Ishikawa (cell line): ENCODE measurements around the gene FURIN.

Experiments
- CEBPB ChIP-seq: IDR thresholded peaks from 2 replicates; pipeline ENCODE4 v1.6.1; 2012
- CREB1 ChIP-seq: IDR thresholded peaks from 2 replicates; pipeline ENCODE4 v1.6.1; 2012; ENCODE audit warnings: low read depth
- EGR1 ChIP-seq: IDR thresholded peaks from 2 replicates; pipeline ENCODE4 v1.6.1; 2012
- EP300 ChIP-seq: IDR thresholded peaks from 2 replicates; pipeline ENCODE4 v1.6.1; 2012; ENCODE audit warnings: borderline replicate concordance
- FOXM1 ChIP-seq: IDR thresholded peaks from 2 replicates; pipeline ENCODE4 v1.6.1; 2012; ENCODE audit warnings: low read depth, borderline replicate concordance
- NFIC ChIP-seq: IDR thresholded peaks from 2 replicates; pipeline ENCODE4 v1.6.1; 2012
- RAD21 ChIP-seq: IDR thresholded peaks from 2 replicates; pipeline ENCODE4 v1.6.1; 2012; ENCODE audit warnings: low read depth
- TAF1 ChIP-seq: IDR thresholded peaks from 2 replicates; pipeline ENCODE4 v1.6.1; 2012; ENCODE audit warnings: low read depth, mild to moderate bottlenecking
- TCF12 ChIP-seq: IDR thresholded peaks from 2 replicates; pipeline ENCODE4 v1.6.1; 2012; ENCODE audit warnings: low read depth
- TEAD4 ChIP-seq: IDR thresholded peaks from 2 replicates; pipeline ENCODE4 v1.6.1; 2012
- YY1 ChIP-seq: IDR thresholded peaks from 2 replicates; pipeline ENCODE4 v1.6.1; 2012; ENCODE audit warnings: low read depth
- ZBTB7A ChIP-seq: IDR thresholded peaks from 2 replicates; pipeline ENCODE4 v1.6.1; 2012; ENCODE audit warnings: low read depth
- TF ChIP-seq, protein P1 (sequence below): IDR thresholded peaks from 2 replicates; pipeline ENCODE4 v1.6.1; 2012
- TF ChIP-seq, protein P2 (sequence below): IDR thresholded peaks from 2 replicates; pipeline ENCODE4 v1.6.1; 2012; ENCODE audit warnings: low read depth, mild to moderate bottlenecking
- TF ChIP-seq, protein P3 (sequence below): IDR thresholded peaks from 2 replicates; pipeline ENCODE4 v1.6.1; 2012

The FURIN gene

DNA sequence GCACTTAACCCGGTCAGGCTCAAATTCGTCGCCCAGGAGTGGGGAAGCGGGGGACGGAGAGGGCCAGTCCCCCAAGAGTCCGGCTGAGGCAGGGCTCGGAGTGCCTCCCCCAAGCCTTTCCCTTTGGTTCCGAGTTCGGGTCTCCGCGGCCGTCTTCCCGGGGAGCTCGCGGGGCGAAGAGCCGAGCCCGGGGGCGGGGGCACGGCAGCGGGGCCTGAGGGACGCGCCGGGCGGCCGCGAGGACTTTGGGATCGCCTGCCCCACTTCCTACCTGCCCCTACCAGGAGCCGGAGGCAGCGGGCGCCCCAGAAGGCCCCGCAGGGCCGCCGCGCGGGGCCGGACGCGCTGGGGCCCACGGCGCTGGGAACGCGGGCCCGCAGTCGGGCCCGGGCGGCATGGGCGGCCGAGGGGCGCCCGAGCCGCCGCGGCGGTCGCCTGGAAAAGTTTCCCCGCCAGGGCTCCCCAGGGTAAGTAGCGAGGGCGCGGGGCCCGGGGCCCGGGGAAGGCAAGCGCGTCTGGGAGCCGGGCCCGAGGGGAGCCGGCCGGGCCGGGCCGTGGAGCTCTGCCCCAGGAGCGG is 2.8 kb downstream of the FURIN start:
- TF ChIP-seq TEAD4 (no peak), TAF1 (peak; percentile 18; the same call in 1 of the 2 replicates)
- TF ChIP-seq, protein P1, sequence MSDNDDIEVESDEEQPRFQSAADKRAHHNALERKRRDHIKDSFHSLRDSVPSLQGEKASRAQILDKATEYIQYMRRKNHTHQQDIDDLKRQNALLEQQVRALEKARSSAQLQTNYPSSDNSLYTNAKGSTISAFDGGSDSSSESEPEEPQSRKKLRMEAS: no peak
- TF ChIP-seq, protein P2, sequence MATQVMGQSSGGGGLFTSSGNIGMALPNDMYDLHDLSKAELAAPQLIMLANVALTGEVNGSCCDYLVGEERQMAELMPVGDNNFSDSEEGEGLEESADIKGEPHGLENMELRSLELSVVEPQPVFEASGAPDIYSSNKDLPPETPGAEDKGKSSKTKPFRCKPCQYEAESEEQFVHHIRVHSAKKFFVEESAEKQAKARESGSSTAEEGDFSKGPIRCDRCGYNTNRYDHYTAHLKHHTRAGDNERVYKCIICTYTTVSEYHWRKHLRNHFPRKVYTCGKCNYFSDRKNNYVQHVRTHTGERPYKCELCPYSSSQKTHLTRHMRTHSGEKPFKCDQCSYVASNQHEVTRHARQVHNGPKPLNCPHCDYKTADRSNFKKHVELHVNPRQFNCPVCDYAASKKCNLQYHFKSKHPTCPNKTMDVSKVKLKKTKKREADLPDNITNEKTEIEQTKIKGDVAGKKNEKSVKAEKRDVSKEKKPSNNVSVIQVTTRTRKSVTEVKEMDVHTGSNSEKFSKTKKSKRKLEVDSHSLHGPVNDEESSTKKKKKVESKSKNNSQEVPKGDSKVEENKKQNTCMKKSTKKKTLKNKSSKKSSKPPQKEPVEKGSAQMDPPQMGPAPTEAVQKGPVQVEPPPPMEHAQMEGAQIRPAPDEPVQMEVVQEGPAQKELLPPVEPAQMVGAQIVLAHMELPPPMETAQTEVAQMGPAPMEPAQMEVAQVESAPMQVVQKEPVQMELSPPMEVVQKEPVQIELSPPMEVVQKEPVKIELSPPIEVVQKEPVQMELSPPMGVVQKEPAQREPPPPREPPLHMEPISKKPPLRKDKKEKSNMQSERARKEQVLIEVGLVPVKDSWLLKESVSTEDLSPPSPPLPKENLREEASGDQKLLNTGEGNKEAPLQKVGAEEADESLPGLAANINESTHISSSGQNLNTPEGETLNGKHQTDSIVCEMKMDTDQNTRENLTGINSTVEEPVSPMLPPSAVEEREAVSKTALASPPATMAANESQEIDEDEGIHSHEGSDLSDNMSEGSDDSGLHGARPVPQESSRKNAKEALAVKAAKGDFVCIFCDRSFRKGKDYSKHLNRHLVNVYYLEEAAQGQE: no peak

DNA sequence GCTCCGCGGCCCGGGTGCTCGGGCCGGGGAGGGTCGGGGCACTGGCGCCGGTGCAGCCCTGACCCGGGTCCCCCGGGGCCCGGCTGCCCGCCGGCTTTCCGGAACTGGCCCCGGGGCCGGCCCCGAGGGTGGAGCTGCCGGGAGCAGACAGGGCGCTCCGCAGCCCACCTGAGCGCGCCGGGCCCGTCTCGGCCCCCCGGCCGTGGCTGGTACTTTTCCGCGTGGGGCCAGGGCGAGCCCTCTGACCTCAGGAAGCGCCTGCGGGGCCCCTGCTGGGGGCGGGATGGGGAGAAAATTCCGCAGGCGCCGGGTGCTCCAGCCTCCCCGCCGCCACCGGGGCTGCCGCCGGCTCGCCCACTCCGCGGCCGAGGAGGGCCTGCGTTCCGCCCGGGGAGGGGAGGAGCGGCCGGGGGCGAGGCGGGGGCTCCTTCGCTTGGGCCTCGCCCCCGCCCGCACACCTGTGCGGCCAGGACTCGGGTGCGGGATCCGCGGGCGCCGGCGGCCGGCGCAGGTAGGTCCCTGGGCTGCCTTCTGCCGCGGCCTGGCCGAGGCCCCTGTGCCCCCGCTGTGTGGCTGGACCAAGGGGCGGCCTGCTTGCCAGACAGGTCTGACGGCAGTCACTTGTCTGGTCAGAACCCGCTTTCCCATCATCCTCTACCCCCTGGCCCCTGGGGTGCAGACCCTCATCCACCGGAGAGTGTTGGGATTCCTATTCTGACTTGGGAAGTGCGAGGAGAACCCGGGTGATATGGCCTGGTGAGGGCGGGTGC is 3.5 kb downstream of the FURIN start:
- TF ChIP-seq FOXM1 (no peak), TEAD4 (no peak), EGR1 (0 out of 2 replicates have a peak, but pooled peaks have one; percentile 32), EP300 (0 out of 2 replicates have a peak, but pooled peaks have one; percentile 32), CEBPB (no peak), ZBTB7A (peak; percentile 83), CREB1 (no peak), NFIC (0 out of 2 replicates have a peak, but pooled peaks have one; percentile 32), TAF1 (peak; percentile 47; the same call in 1 of the 2 replicates), RAD21 (no peak), YY1 (no peak), TCF12 (no peak)
- TF ChIP-seq, protein P2: no peak
- TF ChIP-seq, protein P1: peak; percentile 18
- TF ChIP-seq, protein P3, sequence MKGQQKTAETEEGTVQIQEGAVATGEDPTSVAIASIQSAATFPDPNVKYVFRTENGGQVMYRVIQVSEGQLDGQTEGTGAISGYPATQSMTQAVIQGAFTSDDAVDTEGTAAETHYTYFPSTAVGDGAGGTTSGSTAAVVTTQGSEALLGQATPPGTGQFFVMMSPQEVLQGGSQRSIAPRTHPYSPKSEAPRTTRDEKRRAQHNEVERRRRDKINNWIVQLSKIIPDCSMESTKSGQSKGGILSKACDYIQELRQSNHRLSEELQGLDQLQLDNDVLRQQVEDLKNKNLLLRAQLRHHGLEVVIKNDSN: no peak

DNA sequence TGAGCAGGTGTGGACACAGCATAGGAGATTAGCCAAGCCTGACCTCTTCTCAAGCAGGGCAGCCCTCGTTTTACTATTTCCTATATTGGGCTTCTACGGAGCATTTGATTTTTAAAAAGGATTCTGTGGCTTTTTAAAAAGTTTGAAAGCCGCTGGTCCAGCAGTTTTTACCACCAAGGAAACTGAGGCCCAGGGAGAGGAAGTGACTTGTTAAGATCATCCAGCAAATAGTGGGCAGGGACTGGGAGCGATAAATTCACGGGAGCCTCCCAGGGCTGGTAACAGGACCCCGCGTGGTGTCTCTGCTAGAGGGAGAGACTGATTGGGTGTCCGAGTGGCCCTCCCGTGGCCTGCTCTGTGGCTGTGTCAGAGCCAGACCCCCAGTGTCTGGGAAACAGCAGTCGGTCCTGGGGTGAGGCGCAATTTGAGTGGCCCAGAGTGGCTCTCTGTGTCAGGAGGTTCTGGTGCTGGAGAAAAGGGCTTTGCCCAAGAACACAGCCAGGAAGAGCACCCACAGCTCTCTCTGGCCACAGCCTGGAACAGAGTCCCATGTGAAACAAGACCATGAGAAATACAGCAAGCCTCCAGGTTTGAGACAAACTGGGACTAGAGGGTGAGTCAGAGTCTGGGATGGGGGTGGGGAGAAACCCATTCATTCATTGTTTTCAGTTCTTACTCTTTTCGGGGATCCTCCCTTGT is 4.2 kb downstream of the FURIN start:
- TF ChIP-seq TAF1 (no peak), CREB1 (no peak), YY1 (no peak), TEAD4 (no peak), NFIC (no peak), EP300 (no peak), FOXM1 (no peak)
- TF ChIP-seq, protein P1: peak; percentile 4; the same call in 1 of the 2 replicates
- TF ChIP-seq, protein P3: no peak

DNA sequence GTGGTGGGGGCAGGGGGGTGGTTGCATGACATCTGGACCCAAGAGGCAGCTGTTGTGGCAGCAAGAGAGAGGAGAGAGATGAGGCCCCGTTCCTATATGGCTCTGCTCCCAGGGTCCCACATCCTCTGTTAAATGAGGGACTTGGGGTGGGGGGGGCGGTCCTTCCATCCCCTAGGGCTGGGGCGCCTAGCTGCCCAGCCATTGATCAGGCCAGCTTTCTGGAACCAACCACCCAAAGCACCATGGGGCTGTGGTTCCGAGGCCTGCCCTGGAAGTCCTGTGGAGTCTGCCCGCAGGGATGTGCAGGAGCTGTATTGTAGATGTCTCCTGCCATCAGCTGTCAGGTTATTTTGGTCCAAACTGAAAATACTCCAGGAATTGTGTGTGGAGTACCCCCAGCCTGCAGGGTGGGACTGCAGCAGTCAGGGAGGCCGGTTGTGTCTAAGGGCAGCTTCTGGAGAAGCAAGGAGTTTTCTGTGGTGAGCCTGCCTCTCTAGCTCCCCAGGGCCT is 5.2 kb downstream of the FURIN start:
- TF ChIP-seq, protein P1: no peak
- TF ChIP-seq, protein P2: no peak
- no peak for TF ChIP-seq CREB1
- TF ChIP-seq FOXM1: no peak
- TF ChIP-seq TAF1: no peak
- TF ChIP-seq TEAD4: no peak
- no peak for TF ChIP-seq EGR1
- TF ChIP-seq YY1: no peak
- no peak for TF ChIP-seq ZBTB7A
- no peak for TF ChIP-seq EP300
- no peak for TF ChIP-seq CEBPB
- no peak for TF ChIP-seq RAD21
- no peak for TF ChIP-seq TCF12
- no peak for TF ChIP-seq NFIC
- TF ChIP-seq, protein P3: no peak
